ENCODE results near the gene LAMA2. TPM values are rescaled to one million over a fixed set of nuclear protein-coding genes. Genes with fewer than 3 reads are reported as not detected.

The LAMA2 gene
- polyA plus RNA-seq, 3 donors: not detected

DNA sequence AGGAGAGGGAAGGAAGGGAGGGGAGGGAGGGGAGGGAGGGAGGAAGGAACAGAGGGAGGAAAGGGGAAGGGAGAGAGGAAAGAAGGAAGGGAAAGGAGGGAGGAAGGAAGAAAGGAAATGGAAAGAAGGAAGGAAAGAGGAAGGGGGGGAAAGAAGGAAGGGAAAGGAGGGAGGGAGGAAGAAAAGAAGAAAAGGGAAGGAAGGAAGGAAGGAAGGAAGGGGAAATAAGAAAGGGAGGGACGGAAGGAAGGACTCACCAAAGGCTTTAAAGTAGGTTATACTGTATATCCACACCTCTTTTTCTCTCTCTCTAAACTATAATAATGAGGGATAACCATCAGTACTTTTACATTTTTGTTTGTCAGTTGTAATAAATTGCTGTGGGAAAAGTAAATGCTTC is 502.2 kb downstream of the LAMA2 start:
- Histone ChIP-seq H3K9me3 (replicated peaks in 1 of 2; ENCODE audit: control insufficient read depth in 1 of 2, insufficient read depth in 1 of 2, low read length in 2 of 2) (no peaks in the 10 kb centered on the region), H3K4me1 (ENCODE audit: control insufficient read depth in 1 of 2, insufficient read depth in 2 of 2, low read length in 2 of 2) (no peaks in the 10 kb centered on the region), H3K4me3 (replicated peaks in 1 of 3; ENCODE audit: low read depth in 2 of 3, low read length in 3 of 3) (no peak overlapping the region), H2AFZ (ENCODE audit: insufficient read depth, low read depth, low read length, poor library complexity, severe bottlenecking) (no peak overlapping the region), H4K20me1 (ENCODE audit: insufficient read depth, low read length) (no peaks in the 10 kb centered on the region), H3K9ac (ENCODE audit: insufficient read depth, low read length, poor library complexity, severe bottlenecking) (no peak overlapping the region), H3K27me3 (ENCODE audit: control insufficient read depth in 2 of 2, insufficient read depth in 2 of 2, low read length in 2 of 2) (no peaks in the 10 kb centered on the region), H3K79me2 (ENCODE audit: insufficient read depth, low read length) (no peaks in the 10 kb centered on the region), H3K36me3 (replicated peaks in 1 of 2; ENCODE audit: control insufficient read depth in 1 of 2, insufficient read depth in 2 of 2, low read length in 2 of 2) (no peaks in the 10 kb centered on the region), H3K27ac (ENCODE audit: low read depth in 1 of 2, low read length in 2 of 2) (no peak overlapping the region), H3K4me2 (replicated peaks; ENCODE audit: extremely low read depth, low read length, poor library complexity, severe bottlenecking) (no peak overlapping the region)
- Mint-ChIP-seq H3K9me3 (peaks cover 0 to 6% (median 2%) of the 10 kb centered on the region in 7 donors), H3K4me3 (no peak overlapping the region), H3K27ac (no peak overlapping the region), H3K4me1 (no peaks in the 10 kb centered on the region), H3K27me3 (ENCODE audit: low read depth in 3 of 3) (peaks cover 0 to 6% (median 4%) of the 10 kb centered on the region in 3 donors), H3K36me3 (no peaks in the 10 kb centered on the region)
- TF ChIP-seq, protein P1, sequence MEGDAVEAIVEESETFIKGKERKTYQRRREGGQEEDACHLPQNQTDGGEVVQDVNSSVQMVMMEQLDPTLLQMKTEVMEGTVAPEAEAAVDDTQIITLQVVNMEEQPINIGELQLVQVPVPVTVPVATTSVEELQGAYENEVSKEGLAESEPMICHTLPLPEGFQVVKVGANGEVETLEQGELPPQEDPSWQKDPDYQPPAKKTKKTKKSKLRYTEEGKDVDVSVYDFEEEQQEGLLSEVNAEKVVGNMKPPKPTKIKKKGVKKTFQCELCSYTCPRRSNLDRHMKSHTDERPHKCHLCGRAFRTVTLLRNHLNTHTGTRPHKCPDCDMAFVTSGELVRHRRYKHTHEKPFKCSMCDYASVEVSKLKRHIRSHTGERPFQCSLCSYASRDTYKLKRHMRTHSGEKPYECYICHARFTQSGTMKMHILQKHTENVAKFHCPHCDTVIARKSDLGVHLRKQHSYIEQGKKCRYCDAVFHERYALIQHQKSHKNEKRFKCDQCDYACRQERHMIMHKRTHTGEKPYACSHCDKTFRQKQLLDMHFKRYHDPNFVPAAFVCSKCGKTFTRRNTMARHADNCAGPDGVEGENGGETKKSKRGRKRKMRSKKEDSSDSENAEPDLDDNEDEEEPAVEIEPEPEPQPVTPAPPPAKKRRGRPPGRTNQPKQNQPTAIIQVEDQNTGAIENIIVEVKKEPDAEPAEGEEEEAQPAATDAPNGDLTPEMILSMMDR (IDR thresholded peaks at IDR 0.05): no peak
- no peak for DNase-seq
- no CpG with 5 or more reads among the region's 1 CpG for WGBS (ENCODE audit: insufficient coverage)
- intact Hi-C loops (cut with micrococcal nuclease): no loop called here

- H3K27me3 Mint-ChIP-seq (ENCODE audit: low read depth in 3 of 3): peaks cover 0 to 6% (median 3%) of the 10 kb centered on the region in 3 donors
- H3K36me3 Mint-ChIP-seq: no peaks in the 10 kb centered on the region
- H3K27me3 ChIP-seq (ENCODE audit: control insufficient read depth in 2 of 2, insufficient read depth in 2 of 2, low read length in 2 of 2): no peaks in the 10 kb centered on the region
- no peaks in the 10 kb centered on the region for H4K20me1 ChIP-seq (ENCODE audit: insufficient read depth, low read length)
- H2AFZ ChIP-seq (ENCODE audit: insufficient read depth, low read depth, low read length, poor library complexity, severe bottlenecking): no peak overlapping the region
- TF ChIP-seq, protein P1 (IDR thresholded peaks at IDR 0.05): no peak
- WGBS (ENCODE audit: insufficient coverage): 100% methylated on average over 1 of the region's 2 CpGs
- peaks cover 4% of the 10 kb centered on the region for H3K4me1 Mint-ChIP-seq
- H3K4me3 ChIP-seq (replicated peaks in 1 of 3; ENCODE audit: low read depth in 2 of 3, low read length in 3 of 3): no peak overlapping the region
- intact Hi-C loops (cut with micrococcal nuclease): no loop called here
- H3K79me2 ChIP-seq (ENCODE audit: insufficient read depth, low read length): no peaks in the 10 kb centered on the region
- H3K9ac ChIP-seq (ENCODE audit: insufficient read depth, low read length, poor library complexity, severe bottlenecking): no peak overlapping the region
- H3K36me3 ChIP-seq (replicated peaks in 1 of 2; ENCODE audit: control insufficient read depth in 1 of 2, insufficient read depth in 2 of 2, low read length in 2 of 2): no peaks in the 10 kb centered on the region
- H3K9me3 Mint-ChIP-seq: peaks cover 0 to 6% (median 0%) of the 10 kb centered on the region in 7 donors
- DNase-seq: no peak
- no peak overlapping the region for H3K27ac Mint-ChIP-seq
- no peak overlapping the region for H3K27ac ChIP-seq (ENCODE audit: low read depth in 1 of 2, low read length in 2 of 2)
- H3K4me1 ChIP-seq (ENCODE audit: control insufficient read depth in 1 of 2, insufficient read depth in 2 of 2, low read length in 2 of 2): no peaks in the 10 kb centered on the region
- H3K9me3 ChIP-seq (replicated peaks in 1 of 2; ENCODE audit: control insufficient read depth in 1 of 2, insufficient read depth in 1 of 2, low read length in 2 of 2): no peaks in the 10 kb centered on the region
- no peak overlapping the region for H3K4me3 Mint-ChIP-seq
- no peak overlapping the region for H3K4me2 ChIP-seq (replicated peaks; ENCODE audit: extremely low read depth, low read length, poor library complexity, severe bottlenecking)
Observed at GRCh38 chr6:129390900-129391299, 508.0 kb downstream of the LAMA2 start.
